Skeletal muscle tissue (tissue), 4 donors: Measurements from ENCODE around the gene ABCC5. TPM values are rescaled to one million over a fixed set of nuclear protein-coding genes. Genes with fewer than 3 reads are reported as not detected.

Experiments used
- H3K27ac ChIP-seq: one replicate; pipeline ENCODE4 v1.7.0; 2013; ENCODE audit warnings: mild to moderate bottlenecking, low read depth, low read length, inconsistent platforms
- H3K27me3 ChIP-seq, 3 donors: one replicate each; pipeline ENCODE4 v1.7.0; 2013; ENCODE audit warnings: low read length in 3 of 3; ENCODE audit not compliant: control insufficient read depth in 3 of 3, insufficient read depth in 3 of 3
- H3K36me3 ChIP-seq, 3 donors: one replicate each; pipeline ENCODE4 v1.7.0; 2013; ENCODE audit warnings: low read length in 3 of 3; ENCODE audit not compliant: control insufficient read depth in 3 of 3, insufficient read depth in 3 of 3
- H3K4me1 ChIP-seq, 3 donors: one replicate each; pipeline ENCODE4 v1.7.0; 2013; ENCODE audit warnings: low read length in 3 of 3, mild to moderate bottlenecking in 3 of 3; ENCODE audit not compliant: control insufficient read depth in 3 of 3, insufficient read depth in 3 of 3
- H3K4me3 ChIP-seq, 3 donors: one replicate each; pipeline ENCODE4 v1.7.0; 2013; ENCODE audit warnings: low read length in 3 of 3
- H3K9ac ChIP-seq, 3 donors: one replicate each; pipeline ENCODE4 v1.7.0; 2013; ENCODE audit warnings: low read length in 3 of 3, mild to moderate bottlenecking in 3 of 3, moderate library complexity in 2 of 3, low read depth in 1 of 3
- H3K9me3 ChIP-seq, 3 donors: one replicate each; pipeline ENCODE4 v1.7.0; 2013; ENCODE audit warnings: low read length in 3 of 3; ENCODE audit not compliant: control insufficient read depth in 3 of 3
- total RNA-seq: library from RNA; depleted of rRNA; stranded (reverse); fragments of >200 nt; gene quantifications from one replicate; pipeline ENCODE4 v1.2.3, GENCODE V29; 2014
- donor health status: Osteomylitis.

Gene ABCC5
- total RNA-seq, 1 donor from 2014 or later, result 17.7 TPM

DNA sequence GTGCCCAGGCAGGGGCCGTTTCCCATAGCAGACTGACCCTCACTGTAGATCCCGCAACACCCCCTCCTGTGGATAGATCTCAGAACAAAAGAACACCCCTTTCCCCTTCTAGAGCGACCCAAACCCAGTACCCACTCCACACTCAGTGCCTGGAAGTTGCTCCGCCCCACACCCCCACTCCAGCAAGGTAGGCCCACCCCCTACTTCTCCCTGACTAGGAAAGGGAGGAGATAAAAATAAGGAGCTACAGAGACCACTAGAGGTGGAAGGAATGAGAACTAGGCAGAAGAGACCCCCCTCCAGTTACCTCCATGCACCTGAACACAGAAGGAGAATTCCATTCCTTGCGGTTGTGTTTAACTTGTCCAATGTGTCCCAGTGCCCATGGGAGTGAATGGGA lies 102.8 kb downstream of the ABCC5 start:
- no peaks in the 10 kb centered on the region for H3K9me3 ChIP-seq
- no peaks in the 10 kb centered on the region for H3K27me3 ChIP-seq
- H3K9ac ChIP-seq, result no peak overlapping the region
- no peaks in the 10 kb centered on the region for H3K4me1 ChIP-seq
- no peak overlapping the region for H3K27ac ChIP-seq
- peaks cover 4 to 5% (median 4%) of the 10 kb centered on the region in 3 donors for H3K36me3 ChIP-seq
- H3K4me3 ChIP-seq, result no peak overlapping the region

DNA sequence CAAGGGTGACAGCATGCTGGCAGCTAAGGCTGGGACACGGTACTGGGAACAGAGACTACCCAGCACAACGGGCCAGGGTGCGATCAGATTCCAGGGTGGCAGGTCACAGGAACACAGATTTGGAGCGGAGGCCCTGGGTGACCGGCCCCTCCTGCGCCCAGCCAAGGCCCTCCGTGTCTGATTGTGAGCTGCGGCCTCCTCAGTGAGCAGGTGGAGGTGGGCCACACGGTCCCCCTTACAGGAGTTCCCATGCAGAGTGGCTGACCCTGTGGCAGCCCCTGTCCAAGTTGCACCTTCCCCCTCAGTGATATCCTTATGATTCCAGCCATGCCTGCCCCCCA lies 104.1 kb downstream of the ABCC5 start:
- no peak overlapping the region for H3K9ac ChIP-seq
- H3K27me3 ChIP-seq, result peaks cover 0 to 4% (median 0%) of the 10 kb centered on the region in 3 donors
- no peaks in the 10 kb centered on the region for H3K9me3 ChIP-seq
- H3K36me3 ChIP-seq, result no peaks in the 10 kb centered on the region
- no peak overlapping the region for H3K4me3 ChIP-seq
- no peak overlapping the region for H3K27ac ChIP-seq
- no peaks in the 10 kb centered on the region for H3K4me1 ChIP-seq

- Histone ChIP-seq H3K27me3 (peaks cover 0 to 4% (median 0%) of the 10 kb centered on the region in 3 donors), H3K9me3 (no peaks in the 10 kb centered on the region), H3K9ac (no peak overlapping the region), H3K27ac (no peak overlapping the region), H3K4me1 (no peaks in the 10 kb centered on the region), H3K4me3 (no peak overlapping the region), H3K36me3 (no peaks in the 10 kb centered on the region)
Observed at GRCh38 chr3:183912895-183913579, 104.6 kb downstream of the ABCC5 start.

DNA sequence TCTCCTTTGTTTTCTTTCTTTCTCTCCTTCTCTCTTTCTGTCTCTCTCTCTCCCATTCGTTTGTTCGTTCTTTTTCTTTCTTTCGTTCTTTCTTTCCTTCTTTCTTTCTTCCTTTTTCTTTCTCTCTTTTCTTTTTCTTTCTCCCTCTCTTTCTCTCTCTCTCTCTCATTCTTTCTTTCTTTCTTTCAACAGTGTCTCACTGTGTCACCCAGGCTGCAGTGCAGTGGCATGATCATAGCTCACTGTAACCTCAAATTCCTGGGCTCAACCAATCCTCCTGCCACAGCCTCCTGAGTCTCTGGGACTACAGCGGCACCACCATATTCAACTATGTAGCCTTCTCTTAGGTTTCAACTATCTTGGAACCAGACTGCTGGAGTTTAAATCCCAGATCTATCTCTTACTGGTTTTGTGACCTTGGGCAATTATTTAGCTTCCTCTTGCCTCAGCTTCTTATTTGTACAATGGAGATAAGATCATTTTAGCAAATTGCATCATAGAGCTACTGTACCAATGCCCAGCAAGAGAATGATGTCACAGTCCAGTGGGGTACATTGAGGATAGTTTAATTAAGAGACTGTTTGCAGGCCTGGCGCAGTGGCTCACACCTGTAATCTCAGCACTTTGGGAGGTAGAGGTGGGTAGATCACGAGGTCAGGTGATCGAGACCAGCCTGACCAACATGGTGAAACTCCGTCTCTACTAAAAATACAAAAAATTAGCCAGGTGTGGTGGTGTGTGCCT lies 105.7 kb downstream of the ABCC5 start:
- Histone ChIP-seq H3K4me1 (no peaks in the 10 kb centered on the region), H3K4me3 (no peak overlapping the region), H3K27ac (no peak overlapping the region), H3K27me3 (peaks cover 0 to 4% (median 0%) of the 10 kb centered on the region in 3 donors), H3K9me3 (no peaks in the 10 kb centered on the region), H3K36me3 (no peaks in the 10 kb centered on the region), H3K9ac (no peak overlapping the region)

- no peak overlapping the region for H3K27ac ChIP-seq
- no peaks in the 10 kb centered on the region for H3K9me3 ChIP-seq
- H3K4me1 ChIP-seq, result no peaks in the 10 kb centered on the region
- H3K36me3 ChIP-seq, result no peaks in the 10 kb centered on the region
- H3K27me3 ChIP-seq, result peaks cover 0 to 4% (median 0%) of the 10 kb centered on the region in 3 donors
- no peak overlapping the region for H3K4me3 ChIP-seq
- H3K9ac ChIP-seq, result no peak overlapping the region
Observed at GRCh38 chr3:183911087-183911486, 106.6 kb downstream of the ABCC5 start.

GRCh38 chr3:183909030-183909600 lies 108.6 kb downstream of the ABCC5 start:
- H3K4me1 ChIP-seq, result no peaks in the 10 kb centered on the region
- H3K9me3 ChIP-seq, result no peaks in the 10 kb centered on the region
- no peak overlapping the region for H3K4me3 ChIP-seq
- H3K9ac ChIP-seq, result no peak overlapping the region
- no peak overlapping the region for H3K27ac ChIP-seq
- no peaks in the 10 kb centered on the region for H3K36me3 ChIP-seq
- H3K27me3 ChIP-seq, result peaks cover 0 to 4% (median 2%) of the 10 kb centered on the region in 3 donors

DNA sequence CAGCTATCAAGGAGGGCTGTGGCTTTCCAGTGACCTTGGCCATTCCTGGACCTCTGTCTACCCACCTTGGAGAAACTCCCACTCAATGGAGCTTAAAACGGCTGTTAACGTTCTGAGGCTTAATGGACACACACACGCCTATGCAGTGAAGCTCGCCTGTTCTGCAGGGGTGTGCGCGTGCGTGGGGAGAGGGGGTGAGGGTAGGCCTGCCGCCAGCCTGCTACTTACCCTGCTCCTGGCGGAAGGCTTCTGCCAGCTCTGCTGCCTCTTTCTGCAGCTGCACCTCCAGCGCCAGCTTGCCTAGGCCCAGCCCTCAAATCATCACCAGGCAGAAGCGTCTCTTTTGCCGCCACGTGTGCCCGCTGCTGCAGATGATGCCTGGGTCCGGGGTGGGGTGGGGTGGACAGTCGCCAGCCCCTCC lies 109.8 kb downstream of the ABCC5 start:
- no peaks in the 10 kb centered on the region for H3K9me3 ChIP-seq
- H3K9ac ChIP-seq, result no peak overlapping the region
- no peaks in the 10 kb centered on the region for H3K4me1 ChIP-seq
- H3K27me3 ChIP-seq, result peaks cover 0 to 8% (median 4%) of the 10 kb centered on the region in 3 donors
- H3K4me3 ChIP-seq, result no peak overlapping the region
- no peak overlapping the region for H3K27ac ChIP-seq
- H3K36me3 ChIP-seq, result no peaks in the 10 kb centered on the region

GRCh38 chr3:183907176-183907575 lies 110.5 kb downstream of the ABCC5 start:
- H3K9me3 ChIP-seq, result no peaks in the 10 kb centered on the region
- H3K27ac ChIP-seq, result no peak overlapping the region

DNA sequence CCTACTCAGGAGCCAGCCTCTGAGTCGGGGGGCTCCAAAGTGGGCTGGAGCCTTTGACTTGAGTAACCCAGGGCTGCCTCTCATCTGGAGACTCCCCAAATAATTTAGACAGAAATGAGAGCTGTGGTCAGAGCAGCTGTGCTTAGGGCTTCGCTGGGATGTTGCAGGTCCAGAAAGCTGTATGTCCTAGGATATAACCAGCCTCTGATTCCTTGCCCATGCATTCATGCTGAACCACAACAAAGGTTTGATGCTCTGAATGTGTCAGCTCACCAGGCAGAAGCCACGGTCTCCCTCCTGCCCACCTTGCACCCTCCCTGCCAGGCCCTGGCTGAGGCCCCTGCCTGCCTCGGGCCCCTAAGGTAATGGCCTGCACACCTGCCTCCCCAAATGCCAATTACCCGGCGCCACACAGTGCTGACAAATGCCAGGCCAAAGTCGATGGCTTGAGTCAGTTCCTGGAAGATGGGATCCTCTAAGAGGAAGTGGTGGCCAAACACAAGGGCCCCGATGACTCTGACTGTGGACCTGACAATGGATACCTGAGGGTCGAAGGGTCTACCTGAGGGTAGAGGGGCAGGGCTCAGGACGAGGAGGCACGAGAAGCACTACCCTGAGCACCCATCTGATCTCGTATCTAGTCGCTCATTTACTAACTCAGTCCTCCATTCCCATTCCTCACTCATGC lies 111.3 kb downstream of the ABCC5 start:
- Histone ChIP-seq H3K9ac (no peak overlapping the region), H3K9me3 (no peaks in the 10 kb centered on the region)

More at GRCh38 chr3:183907176-183907575, 110.5 kb downstream of the ABCC5 start:
- Histone ChIP-seq H3K9ac (no peak overlapping the region), H3K27me3 (peaks cover 0 to 8% (median 4%) of the 10 kb centered on the region in 3 donors), H3K4me1 (no peaks in the 10 kb centered on the region), H3K4me3 (no peak overlapping the region), H3K36me3 (no peaks in the 10 kb centered on the region)

More for the DNA sequence above, 111.3 kb downstream of the ABCC5 start:
- H3K36me3 ChIP-seq, result no peaks in the 10 kb centered on the region
- H3K4me3 ChIP-seq, result no peak overlapping the region
- H3K27me3 ChIP-seq, result peaks cover 0 to 10% (median 4%) of the 10 kb centered on the region in 3 donors
- no peak overlapping the region for H3K27ac ChIP-seq
- no peaks in the 10 kb centered on the region for H3K4me1 ChIP-seq
